ENCODE results near the gene DNAH8. TPM values are rescaled to one million over a fixed set of nuclear protein-coding genes. Genes with fewer than 3 reads are reported as not detected.

The DNAH8 gene
- total and polyA plus RNA-seq, 2 experiments from 2014 or later = 0.03 to 0.15 TPM

DNA sequence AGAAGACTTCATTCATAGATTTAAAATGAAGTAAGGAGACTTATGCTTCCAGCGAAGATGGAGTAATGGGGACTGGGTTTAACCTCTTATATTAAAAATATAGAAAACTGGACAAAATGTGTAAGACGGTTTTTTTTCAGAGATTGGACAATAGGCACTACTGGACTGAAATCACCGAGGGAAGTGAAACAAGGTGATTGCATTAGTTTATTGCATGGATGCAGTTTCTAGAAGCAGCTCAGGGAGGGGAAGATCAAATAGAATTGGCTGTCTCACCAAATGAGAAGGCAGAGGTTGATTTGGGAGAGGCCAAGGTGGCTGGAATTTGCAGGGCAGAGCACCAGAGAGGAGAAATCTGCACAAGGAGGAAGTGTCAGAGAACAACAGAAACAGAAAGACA, 162.6 kb downstream of the DNAH8 start:
- H4K20me1 ChIP-seq (ENCODE audit: insufficient read depth, poor library complexity, severe bottlenecking) = no peaks in the 10 kb centered on the region
- no peaks in the 10 kb centered on the region for H3K9me2 ChIP-seq (replicated peaks; ENCODE audit: insufficient read depth)
- no peaks in the 10 kb centered on the region for H3K4me1 ChIP-seq (ENCODE audit: insufficient read depth)
- H3K27ac ChIP-seq = no peak overlapping the region
- H3K79me2 ChIP-seq = no peaks in the 10 kb centered on the region
- no peak for TF ChIP-seq EZH2 (IDR thresholded peaks at IDR 0.05; ENCODE audit: borderline replicate concordance)
- no peak for TF ChIP-seq CTCF (IDR thresholded peaks at IDR 0.05; ENCODE audit: poor library complexity)
- H3K27me3 ChIP-seq = no peaks in the 10 kb centered on the region
- WGBS (ENCODE audit: low lambda C conversion rate, missing lambda C conversion rate) = 91% methylated on average over 3 of the region's 3 CpGs
- no peak overlapping the region for H2AFZ ChIP-seq
- H3K4me2 ChIP-seq = no peak overlapping the region
- no peaks in the 10 kb centered on the region for H3K36me3 ChIP-seq (replicated peaks; ENCODE audit: insufficient read depth, low read depth)
- H3K9me3 ChIP-seq (ENCODE audit: low read depth) = no peaks in the 10 kb centered on the region
- DNase-seq (ENCODE audit: low spot score) = no peak
- no peak overlapping the region for H3K4me3 ChIP-seq

DNA sequence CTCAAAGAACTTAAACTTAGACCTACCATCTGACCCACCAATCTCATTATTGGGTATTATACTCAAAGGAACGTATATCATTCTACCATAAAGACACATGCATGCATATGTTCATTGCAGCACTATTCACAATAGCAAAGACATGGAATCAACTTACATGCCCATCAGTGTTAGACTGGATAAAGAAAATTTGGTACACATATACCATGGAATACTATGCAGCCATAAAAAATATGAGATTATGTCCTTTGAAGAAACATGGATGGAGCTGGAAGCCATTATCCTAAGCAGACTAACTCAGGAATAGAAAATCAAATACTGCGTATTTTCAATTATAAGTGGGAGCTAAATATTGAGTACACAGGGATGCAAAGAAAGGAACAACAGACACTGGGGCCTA, 167.0 kb downstream of the DNAH8 start:
- H3K9me2 ChIP-seq (replicated peaks; ENCODE audit: insufficient read depth) = no peaks in the 10 kb centered on the region
- H3K79me2 ChIP-seq = no peaks in the 10 kb centered on the region
- no peak for TF ChIP-seq EZH2phosphoT487 (IDR thresholded peaks at IDR 0.05; ENCODE audit: low read depth, severe bottlenecking, unreplicated experiment)
- TF ChIP-seq EZH2 (IDR thresholded peaks at IDR 0.05; ENCODE audit: borderline replicate concordance) = no peak
- no peak for TF ChIP-seq CTCF (IDR thresholded peaks at IDR 0.05; ENCODE audit: poor library complexity)
- DNase-seq (ENCODE audit: low spot score) = no peak
- no peak overlapping the region for H3K4me2 ChIP-seq
- H3K36me3 ChIP-seq (replicated peaks; ENCODE audit: insufficient read depth, low read depth) = no peaks in the 10 kb centered on the region
- WGBS (ENCODE audit: low lambda C conversion rate, missing lambda C conversion rate) = 96% methylated on average over 2 of the region's 2 CpGs
- no peak overlapping the region for H2AFZ ChIP-seq
- H3K27me3 ChIP-seq = no peaks in the 10 kb centered on the region
- no peaks in the 10 kb centered on the region for H4K20me1 ChIP-seq (ENCODE audit: insufficient read depth, poor library complexity, severe bottlenecking)
- H3K9me3 ChIP-seq (ENCODE audit: low read depth) = no peaks in the 10 kb centered on the region
- H3K27ac ChIP-seq = no peak overlapping the region
- no peak overlapping the region for H3K4me3 ChIP-seq
- no peaks in the 10 kb centered on the region for H3K4me1 ChIP-seq (ENCODE audit: insufficient read depth)

- Histone ChIP-seq H3K27me3 (no peaks in the 10 kb centered on the region), H3K36me3 (replicated peaks; ENCODE audit: insufficient read depth, low read depth) (no peaks in the 10 kb centered on the region), H3K9me3 (ENCODE audit: low read depth) (no peaks in the 10 kb centered on the region), H3K9me2 (replicated peaks; ENCODE audit: insufficient read depth) (no peaks in the 10 kb centered on the region), H3K79me2 (no peaks in the 10 kb centered on the region), H3K4me2 (no peak overlapping the region), H3K27ac (no peak overlapping the region), H2AFZ (no peak overlapping the region), H3K4me3 (no peak overlapping the region), H3K4me1 (ENCODE audit: insufficient read depth) (no peaks in the 10 kb centered on the region), H4K20me1 (ENCODE audit: insufficient read depth, poor library complexity, severe bottlenecking) (no peaks in the 10 kb centered on the region)
- DNase-seq (ENCODE audit: low spot score) = no peak
- 80% methylated on average over 6 of the region's 6 CpGs for WGBS (ENCODE audit: low lambda C conversion rate, missing lambda C conversion rate)
- TF ChIP-seq CTCF (IDR thresholded peaks at IDR 0.05; ENCODE audit: poor library complexity) (no peak), EZH2phosphoT487 (IDR thresholded peaks at IDR 0.05; ENCODE audit: low read depth, severe bottlenecking, unreplicated experiment) (no peak), EZH2 (IDR thresholded peaks at IDR 0.05; ENCODE audit: borderline replicate concordance) (no peak)
These were observed 182.4 kb downstream of the DNAH8 start for GRCh38 chr6:38897507-38897906.
